GM10266 (cell line): ENCODE data around the gene LEMD1.

Experiments used
- DNase-seq: peaks from one replicate; pipeline ENCODE4 v3.0.0; 2012; ENCODE audit errors: extremely low spot score
- CTCF ChIP-seq: IDR thresholded peaks from 2 replicates; pipeline ENCODE4 v1.5.1; 2012; ENCODE audit warnings: mild to moderate bottlenecking, low read depth; ENCODE audit not compliant: control insufficient read depth, insufficient read depth; ENCODE audit errors: missing control alignments

LEMD1 gene

GRCh38 chr1:205456383-205456867 is 34.6 kb upstream of the LEMD1 start:
- TF ChIP-seq CTCF = no peak
- DNase-seq = no peak

DNA sequence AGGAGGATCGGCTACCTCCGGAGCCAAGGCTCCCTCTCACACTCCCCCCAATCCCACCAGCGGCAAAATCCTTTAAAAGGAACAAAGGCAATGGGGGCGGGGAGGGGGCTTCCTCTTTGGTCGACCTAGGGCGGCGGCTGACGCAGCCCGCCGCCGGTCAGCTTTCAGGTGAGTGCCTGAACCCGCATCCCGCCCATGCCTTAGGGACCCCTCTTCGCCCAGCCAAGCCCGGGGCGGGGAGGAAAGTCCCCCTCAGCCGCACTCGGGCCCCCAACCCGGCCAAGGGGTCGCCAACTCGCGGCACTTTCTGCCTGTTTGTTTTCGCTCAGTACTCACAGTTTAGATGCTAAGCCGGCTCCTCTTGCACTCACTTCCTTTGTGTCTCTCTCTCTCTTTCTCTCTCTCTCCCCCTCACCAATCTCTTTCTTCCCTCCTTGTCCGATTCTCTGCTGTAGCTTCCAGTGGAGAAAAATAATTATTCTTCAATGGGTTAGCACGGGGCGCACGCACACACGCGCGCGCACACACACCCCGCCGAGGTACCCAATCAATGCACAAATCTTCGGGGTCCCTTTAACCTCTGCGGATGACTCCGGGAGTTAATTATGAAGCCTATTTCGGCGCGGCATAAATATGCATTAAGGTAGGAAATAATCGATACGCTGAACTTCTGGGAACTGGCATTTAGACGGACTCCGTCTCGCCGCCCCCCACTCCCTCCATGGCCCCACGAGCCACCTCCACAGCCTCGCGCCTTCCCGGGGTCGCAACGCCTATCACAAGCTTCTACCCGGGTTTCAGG is 33.9 kb upstream of the LEMD1 start, which contains the start of gene BLACAT1:
Gene BLACAT1, minus strand, starts transcription at position 465 of the 802 bp plus-strand sequence.
- TF ChIP-seq CTCF = no peak
- DNase-seq = no peak

GRCh38 chr1:205454903-205455335 is 33.1 kb upstream of the LEMD1 start:
- no peak for TF ChIP-seq CTCF
- no peak for DNase-seq

DNA sequence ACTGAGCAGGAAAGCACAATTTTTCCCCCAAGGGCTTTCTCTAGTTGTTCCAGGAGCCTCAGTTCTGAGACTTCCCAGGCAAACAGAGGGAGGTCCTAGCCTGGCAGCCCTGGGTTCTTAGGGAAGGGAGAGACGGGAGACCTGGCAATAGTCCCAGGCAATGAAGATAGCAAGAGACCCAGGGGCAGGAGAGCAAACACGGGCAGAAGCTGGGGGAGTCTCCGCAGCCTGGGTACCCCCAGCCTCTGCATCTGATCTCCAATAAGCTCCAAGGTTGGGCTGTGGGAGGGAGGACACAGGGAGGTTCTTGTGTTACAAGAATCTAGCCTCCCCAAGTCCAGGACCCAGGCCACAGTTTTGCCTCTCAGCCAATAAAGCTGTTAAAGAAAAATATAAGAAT is 31.6 kb upstream of the LEMD1 start:
- no peak for DNase-seq
- TF ChIP-seq CTCF = no peak

DNA sequence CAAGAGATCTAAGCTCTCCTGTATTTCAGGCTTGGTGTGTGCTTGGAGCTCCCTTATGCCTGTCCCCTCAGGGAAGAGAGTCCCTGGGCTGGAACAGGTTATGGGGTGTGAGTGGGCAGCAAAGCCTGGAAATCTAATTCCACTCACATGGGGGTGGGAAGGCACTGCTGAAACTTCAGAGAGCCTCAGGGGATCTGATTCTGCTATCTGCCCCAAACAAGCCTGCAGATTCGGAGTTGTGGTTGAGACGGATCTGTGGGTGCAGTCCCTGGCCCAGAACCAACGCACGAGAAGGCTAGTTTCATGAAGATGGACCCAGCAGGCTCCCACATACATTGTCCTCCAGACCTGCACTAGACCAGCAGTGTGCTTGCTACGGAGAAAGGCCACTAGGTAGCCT is 31.1 kb upstream of the LEMD1 start:
- no peak for TF ChIP-seq CTCF
- no peak for DNase-seq

- no peak for TF ChIP-seq CTCF
- no peak for DNase-seq
Observed at GRCh38 chr1:205452364-205452763, 30.5 kb upstream of the LEMD1 start.

DNA sequence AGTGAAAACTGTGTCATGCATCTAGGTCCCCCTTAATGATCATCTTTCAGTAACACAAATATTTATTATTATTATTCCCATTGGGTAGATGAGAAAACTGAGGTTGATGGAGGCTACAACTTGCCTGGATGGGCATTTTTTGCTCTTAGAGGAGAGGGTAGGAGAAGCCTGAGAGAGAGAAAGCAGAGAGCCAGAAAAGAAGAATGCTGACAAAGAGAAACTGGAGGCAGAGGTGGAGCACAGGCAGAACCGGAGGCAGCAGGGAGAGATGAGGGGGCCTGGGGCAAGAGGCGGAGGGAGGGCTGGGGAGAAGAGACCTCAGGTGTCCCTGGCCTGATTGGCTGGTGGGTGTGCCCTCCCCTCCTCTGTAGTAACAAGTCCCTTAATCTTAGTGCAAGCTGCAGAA is 29.9 kb upstream of the LEMD1 start:
- DNase-seq = no peak

More for the DNA sequence above, 29.9 kb upstream of the LEMD1 start:
- no peak for TF ChIP-seq CTCF
